HG02970 (cell line): ENCODE measurements around the gene SOX2.
A peak's percentile ranks its signal among the peaks of the same experiment; 100 is the strongest.

Source experiments
- ATAC-seq: cut with Tn5 transposase; IDR thresholded peaks from one replicate; pipeline ENCODE4 v1.9.1; 2021; ENCODE audit warnings: mild to moderate bottlenecking, moderate library complexity, moderate number of reproducible peaks; ENCODE audit not compliant: unreplicated experiment, low FRiP score

SOX2 gene

DNA sequence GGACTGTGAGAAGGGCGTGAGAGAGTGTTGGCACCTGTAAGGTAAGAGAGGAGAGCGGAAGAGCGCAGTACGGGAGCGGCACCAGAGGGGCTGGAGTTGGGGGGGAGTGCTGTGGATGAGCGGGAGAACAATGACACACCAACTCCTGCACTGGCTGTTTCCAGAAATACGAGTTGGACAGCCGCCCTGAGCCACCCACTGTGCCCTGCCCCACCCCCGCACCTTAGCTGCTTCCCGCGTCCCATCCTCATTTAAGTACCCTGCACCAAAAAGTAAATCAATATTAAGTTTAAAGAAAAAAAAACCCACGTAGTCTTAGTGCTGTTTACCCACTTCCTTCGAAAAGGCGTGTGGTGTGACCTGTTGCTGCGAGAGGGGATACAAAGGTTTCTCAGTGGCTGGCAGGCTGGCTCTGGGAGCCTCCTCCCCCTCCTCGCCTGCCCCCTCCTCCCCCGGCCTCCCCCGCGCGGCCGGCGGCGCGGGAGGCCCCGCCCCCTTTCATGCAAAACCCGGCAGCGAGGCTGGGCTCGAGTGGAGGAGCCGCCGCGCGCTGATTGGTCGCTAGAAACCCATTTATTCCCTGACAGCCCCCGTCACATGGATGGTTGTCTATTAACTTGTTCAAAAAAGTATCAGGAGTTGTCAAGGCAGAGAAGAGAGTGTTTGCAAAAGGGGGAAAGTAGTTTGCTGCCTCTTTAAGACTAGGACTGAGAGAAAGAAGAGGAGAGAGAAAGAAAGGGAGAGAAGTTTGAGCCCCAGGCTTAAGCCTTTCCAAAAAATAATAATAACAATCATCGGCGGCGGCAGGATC lies at the start of gene SOX2:
Gene SOX2, plus strand, starts transcription at position 601 of the 811 bp plus-strand sequence. CDS start 436 bp downstream, outside the sequence.
- no peak for ATAC-seq

DNA sequence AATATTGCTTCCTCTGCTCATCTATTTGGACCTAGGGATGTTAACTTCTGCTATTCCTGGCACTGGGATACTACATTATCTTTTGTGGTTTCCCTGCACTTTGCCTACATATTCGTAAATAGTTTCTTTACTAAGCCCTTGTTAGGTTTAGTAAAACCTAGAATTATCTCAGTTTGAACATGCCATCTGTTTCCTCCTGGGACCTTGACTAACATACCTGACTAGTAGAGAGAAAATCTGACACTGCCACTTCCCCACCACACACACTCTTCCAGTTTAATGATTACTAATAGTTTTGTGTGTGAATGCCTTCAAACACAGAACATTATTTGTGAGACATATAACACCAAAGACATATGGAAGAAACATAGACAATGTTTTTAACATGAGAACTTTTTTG lies 28.2 kb upstream of the SOX2 start:
- no peak for ATAC-seq

DNA sequence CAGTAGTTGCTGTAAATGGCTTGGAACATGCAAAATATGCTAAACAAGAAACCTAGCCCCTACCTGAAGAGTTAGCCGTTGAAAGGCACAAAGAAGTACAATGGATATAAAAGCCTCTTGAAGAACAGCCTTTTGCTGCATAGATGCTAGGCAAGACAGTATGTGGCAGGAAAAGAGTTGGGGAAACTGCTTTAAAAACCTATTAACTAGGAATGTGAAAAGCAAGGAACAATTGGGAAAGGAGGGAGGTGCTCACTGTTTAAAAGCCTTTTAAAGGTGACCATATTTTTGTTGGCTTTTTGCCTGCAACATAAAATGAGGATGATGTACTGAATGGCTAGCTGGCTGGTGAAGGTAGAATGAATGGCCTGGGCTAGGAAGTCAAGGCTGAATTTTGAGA lies 24.5 kb upstream of the SOX2 start:
- ATAC-seq, result no peak

DNA sequence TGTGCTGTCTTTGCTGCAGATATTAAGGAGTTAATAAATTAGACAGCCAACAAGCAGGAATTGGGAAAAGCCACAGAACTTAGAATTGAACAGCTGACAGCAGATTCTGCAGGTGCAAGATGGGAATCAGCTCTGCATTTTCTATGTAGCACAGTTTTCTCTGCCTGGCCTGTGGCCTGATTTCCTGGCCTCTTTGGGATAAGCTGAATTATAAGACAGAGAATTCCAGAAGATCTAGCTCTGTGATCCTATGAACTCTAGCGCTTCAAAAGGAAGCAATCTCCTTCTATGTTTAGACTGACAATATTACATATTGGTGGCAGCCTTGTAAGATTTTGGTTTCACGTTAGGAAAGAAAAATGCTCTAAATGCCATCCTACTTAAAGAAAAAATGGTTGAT lies 24.0 kb upstream of the SOX2 start:
- ATAC-seq, result no peak

DNA sequence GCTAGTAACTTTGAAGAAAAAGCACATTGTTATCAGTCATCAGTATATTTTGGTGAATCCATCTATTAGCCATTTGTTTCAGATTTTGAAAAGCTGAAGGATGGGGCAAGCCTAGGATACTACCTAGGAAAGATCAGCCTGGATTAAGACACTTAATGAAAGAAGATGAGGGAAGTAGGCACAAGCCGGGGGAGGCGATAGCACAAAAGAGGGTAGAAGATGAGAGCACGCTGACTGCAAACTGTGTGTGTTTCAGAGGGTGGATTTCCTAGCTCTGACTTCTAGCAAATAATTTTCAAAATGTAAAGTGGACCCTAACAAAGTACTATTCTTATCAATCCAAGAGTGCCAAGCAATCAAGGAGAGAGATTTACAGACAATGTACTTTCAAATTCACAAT lies 22.2 kb upstream of the SOX2 start:
- ATAC-seq, result no peak

DNA sequence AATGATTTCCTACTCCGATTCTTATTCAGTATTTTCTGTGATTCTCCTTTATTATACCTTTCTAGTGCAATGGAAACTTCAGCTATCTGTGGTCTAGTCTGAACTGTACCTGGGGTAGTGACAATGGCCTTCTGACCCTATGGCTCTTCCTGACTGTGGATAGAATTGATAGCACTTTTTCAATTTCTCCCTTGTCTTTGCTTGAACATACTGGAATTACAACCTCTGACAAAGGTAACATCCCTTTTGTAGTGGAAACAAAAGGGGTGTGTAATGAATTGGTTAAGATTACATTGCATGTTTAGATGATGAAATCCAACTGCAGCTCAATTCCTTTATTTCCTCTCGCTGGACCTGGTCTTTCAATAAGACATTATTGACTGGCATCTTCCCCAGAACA lies 21.0 kb upstream of the SOX2 start:
- ATAC-seq, result no peak

DNA sequence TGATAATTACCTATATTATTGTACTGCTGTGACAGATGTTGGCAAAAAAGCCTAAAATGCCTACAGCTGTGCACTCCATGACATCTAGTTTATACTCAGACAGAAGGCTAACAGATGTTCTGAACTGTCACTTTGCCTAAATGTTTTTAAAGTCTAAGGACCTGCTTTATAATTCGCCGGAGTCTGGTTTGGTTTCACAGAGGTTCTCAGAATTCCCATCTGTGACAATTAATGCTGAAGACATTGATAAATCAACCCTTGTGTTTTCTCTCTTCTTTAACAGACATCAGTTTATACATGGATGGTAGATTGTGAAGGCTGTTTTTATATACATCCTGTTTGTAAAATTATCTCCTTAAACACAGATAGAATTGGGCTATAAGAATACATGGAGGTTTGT lies 19.8 kb upstream of the SOX2 start:
- no peak for ATAC-seq

DNA sequence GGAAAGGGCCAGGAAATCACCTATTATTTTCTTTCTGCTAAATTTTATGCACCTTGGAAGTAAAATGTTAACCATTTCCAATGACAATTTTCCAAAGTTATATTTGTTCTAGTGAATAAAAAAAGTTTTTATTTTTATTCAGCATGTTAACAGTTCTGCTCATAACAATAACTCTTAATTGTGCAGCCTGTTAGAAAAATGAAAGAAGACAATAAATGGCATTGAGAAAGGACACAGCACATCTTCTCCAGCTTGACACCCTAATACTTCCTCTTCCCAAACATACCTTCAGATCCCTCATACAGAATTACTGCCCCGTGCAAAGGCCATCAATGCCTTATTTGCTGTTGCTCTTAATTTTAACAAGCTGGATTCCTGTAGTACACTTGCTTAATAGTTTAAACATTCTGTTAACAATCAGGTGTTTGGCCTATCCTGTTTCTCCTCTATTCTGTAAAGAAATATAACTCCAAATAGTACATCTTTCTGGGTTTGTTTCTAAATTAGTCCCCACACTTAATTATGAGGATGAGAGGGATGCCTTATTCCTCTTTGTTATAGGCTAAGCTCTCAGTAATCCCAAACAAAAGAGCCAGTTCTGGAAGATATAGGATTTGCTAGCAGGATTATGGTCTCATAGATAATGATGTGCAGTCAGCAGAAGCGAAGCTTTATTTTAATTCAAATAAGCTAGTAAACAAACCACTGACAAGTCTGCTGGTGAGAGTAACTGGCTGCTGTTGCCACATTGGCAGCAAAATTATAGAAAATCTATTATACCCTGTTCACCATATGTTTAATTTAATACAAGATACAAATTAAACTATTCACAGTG lies 19.2 kb upstream of the SOX2 start:
- no peak for ATAC-seq

DNA sequence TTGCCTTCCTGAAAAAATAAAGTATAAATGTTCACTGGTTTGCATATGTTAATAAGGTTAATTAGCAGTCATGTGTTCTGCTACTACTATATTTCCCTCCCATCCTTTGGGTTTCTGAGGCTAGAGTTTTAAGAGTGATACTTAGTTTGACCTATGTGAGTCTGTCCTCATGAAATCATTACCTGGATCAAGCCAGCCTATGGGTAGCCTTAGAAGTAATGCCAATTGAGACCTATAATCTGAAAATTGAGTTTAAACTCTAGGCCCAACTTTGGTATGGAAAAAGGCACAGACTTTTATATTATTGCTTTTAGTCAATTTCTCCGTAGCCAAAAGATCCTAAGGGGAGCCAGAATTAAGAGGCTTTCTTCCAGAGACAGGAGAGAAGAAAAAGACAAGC lies 18.4 kb upstream of the SOX2 start:
- no peak for ATAC-seq

DNA sequence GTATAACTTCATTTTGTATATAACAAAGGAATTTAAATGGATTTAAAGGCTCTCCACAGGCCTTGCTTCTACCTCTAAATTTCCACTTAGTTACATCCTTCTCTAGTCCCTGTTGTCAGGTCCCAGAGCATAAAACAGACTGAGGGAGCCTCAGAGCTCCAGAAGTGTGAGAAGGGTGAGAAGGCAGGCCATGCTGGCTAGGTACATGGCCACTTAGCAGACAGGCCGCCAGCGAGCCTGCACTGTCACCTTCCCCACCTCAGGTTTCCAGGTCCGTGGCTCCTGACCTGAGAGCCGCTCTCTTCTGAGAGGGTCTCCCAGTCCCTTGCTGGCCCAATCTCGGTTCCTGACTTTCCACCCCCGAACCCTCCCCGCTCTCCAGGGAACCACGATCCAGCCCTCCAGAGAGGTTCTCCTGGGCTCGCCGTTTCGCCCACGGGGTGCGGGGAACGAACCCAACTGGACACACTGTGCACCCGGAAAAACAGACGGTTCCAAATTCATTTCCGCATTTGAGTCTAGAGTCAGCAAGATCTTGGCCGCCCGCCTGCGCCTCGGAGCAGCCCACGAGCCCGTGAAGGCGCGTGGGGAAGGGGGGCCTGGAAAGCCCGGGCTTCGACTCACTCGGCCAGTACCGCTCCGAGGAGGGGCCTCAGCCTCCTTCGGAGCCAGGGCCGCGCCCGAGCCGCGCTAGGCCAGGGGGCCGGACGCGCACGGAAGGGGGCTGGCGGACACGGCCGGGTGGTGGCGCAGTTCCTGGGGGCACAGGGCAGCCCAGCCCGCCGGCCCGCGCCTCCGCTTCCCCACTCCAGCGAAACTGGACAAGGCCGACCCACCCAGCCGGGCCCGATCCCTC lies 16.7 kb upstream of the SOX2 start:
- no peak for ATAC-seq

DNA sequence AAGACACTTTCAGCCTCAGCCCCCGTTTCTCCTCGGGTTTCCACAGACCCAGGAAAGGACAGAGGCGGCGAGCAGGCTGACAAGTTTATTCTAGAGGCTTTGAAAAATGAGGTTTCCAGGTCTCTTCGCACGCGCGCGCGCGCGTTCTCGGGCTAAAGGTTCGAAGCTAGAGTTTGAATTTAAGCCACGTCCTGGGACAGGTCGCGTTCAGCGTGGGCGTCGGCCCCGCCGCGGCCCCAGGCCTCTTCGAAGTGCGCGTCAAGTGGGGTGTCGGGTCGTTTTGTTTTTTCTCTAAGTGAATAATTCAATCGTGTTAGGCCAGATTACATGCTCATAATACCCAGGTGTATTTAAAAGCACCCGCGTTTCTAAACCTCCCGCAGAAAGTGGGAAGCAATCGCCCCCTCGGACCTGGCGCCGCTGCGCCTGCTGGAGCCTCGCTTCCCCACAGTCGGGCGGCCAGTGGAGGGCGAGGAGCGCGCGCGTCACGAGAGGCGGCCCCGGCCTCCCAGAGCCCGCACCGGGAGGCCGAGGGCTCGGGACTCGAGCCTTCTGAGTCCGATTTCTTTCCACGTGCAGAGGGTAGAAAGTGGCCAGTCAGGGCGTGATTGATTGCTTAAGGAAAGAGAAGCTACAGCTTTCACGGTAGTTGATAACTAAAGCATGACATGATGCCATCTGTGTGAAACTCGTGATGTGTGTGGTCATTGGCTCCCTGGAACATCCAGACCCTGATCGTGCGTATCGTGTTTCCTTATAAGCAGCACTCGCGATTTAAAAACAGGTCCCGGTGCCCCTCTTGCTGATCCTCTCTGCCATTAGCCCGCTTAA lies 15.8 kb upstream of the SOX2 start:
- no peak for ATAC-seq

DNA sequence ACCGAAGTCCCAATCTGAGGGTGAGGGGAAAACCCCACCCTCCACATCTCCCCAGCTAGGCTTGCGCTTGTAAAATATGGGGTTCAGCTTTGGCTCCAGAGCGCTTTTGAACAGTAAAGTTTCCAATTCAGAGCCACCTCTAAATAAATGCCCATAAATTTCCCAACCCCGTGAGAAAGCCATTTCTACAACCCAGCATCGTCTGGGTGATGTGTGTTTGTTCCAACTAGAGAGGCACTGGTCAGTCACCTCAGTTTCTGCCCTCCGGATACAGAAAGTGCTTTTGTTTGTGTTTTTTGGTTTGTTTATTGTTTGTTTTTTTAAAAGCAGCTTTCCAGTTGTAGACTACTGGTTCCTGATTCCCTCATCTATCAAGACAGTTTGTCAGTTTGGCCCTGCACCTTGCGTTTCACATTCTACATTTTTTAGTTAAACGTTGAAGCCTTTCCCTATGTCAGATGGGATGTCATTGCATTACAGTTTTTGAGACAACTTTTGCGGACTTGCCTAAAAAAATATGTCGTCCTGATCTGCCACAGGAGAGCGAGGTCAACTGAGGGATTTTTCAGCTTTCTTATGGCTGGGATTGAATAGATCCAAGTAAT lies 15.0 kb upstream of the SOX2 start:
- no peak for ATAC-seq

DNA sequence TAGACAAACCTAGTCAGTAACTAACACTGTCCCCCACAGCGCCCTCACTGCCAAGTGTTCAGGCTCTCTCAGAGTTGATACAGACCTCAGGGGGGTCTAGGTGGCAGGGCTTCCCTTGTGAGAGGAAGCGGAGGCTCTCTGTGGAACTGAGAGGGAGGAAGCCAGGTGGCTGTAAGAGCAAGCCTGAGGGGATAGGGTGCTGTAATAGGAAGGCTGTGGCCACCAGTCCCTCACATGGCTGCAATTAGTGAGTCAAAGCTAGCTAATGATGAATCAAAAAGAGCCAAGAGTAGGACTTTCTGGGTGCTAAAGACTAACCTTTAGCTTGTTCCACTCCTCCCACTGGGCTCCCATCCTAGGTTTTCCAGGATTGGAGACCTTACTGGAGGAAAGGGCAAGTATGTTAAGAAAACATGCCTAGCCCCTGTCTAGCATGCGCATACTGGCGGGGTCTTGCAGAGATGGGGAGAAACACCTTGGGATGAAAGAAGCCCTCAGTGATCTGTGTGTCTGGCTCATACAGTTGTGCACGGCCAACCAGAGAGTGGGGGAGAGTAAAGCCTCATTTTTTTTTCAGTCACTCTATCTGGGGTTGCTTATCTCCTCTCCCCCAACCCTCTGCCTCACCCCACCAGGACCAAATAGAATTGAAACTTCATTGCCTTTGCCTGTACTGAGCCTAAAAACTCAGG lies 13.3 kb upstream of the SOX2 start:
- ATAC-seq, result no peak

DNA sequence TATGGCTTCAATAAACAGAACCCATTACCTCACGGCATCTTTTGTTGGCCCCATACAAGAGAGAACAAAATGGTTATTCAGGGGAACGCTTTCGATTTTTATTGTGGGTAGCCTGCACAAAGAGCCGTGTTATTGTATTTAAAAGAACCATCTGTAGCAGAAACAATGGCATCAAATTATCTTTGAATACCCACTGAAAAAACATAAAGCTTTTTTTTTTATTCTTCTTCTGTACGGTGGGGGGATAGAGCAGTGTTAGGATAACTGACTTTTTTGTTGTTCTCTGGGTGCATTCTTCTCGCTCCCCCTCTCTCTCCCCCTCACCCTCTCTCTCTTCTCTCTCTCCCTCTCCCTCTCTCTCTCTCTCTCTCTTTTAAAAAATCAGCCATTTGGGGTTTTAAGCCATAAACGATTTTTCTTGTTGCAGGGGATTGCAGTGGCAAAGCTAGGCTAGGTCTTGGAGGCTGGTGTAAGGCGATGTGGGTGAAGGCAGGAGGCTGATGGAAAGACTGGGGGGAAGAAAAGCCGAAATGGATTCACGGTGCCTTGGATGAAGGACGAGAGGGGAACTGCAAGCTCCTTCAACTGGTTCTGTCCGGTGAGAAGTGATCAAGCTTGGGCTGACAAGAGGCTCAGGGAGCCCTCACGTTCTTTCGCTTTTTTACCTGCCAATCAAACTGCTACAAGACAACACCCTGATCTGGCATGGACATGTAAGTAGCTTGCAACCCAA lies 12.4 kb upstream of the SOX2 start:
- ATAC-seq, result no peak

DNA sequence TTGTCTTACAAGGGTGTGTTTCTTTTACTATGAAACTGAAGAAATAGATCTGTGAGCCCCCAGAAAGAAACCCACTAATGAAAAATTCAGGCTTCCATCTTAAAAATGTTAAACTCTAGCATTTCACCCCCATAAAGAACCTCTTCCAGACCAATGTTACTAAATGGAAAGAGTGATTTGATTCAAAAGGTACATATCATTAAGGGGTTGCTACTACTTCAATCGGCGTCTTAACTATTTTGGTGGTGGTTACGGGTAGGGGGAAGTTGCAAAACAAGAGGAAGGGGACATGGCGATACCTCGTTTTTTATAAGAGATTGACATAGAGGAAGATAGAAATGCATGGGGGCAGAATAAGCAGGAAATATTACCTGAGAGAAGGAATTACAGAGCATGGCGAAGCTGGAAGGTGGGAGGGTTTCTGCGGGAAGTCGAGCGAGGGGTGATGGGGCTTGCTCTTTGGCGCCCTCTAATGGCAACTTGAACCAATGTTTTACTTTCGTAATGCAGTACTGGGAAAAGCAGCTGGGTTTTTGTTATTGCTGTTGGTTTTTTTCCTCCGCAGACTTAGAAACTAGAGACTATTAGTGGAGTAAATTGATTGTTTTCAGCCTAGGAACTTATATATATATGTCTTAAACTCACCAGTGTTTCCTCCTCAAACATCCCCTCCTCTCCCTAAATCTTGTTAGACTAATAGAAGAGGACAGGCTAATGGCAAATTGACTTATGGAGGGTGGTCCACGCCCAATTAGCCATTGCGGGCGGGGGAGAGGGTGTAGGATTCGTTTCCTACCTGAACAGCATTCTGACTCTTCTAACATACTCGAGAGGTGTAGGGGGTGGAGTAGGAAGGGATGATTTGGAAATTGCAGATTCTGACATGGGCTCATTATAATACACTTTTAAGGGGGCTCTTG lies 11.3 kb upstream of the SOX2 start:
- ATAC-seq, result peak; percentile 76

DNA sequence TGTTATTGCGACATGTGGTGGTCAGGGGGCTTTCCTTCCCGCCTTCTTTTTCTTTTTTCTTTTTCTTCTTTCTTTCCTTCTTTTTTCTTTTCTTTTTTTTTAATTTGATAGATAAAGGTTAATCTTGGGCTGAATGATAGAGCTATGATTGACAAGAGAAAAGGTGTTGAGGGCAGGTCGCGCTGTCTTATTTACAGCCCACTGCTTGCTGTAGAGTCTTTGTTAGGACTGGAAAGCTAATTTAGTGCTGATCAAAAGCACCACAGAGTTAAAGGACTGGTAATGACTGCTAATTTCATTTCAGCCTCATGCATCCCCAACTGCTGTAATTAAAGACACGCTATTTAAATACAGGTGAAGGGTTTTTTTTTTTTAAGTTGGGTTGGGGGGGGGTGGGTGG lies 10.6 kb upstream of the SOX2 start:
- no peak for ATAC-seq
